ENCODE results near the gene AOX1. TPM values are rescaled to one million over a fixed set of nuclear protein-coding genes. Genes with fewer than 3 reads are reported as not detected.

Gene AOX1
- total RNA-seq, 2 donors from 2014 or later = 24.8 to 47.9 TPM

DNA sequence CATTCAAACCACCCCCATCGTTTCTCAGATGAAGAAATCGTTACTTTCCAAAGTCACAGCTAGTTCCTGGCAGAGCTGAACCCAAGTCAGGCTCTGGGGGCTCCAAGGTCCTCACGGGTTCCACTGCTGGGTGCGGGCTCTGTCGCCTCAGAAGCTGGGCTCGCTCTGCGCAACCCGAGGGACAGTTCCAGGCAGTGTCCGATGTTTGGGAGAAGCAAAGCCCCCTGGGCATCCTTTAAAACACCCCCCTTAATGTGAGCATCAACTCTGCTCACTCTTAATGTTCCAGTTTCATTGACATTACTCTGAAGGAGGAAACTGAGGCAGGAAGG, 796 bp downstream of the AOX1 start:
- Histone ChIP-seq H3K4me3 (peak overlapping the region; percentile 43 to 47), H3K9me3 (no peaks in the 10 kb centered on the region), H3K36me3 (no peaks in the 10 kb centered on the region), H3K4me1 (replicated peaks) (no peaks in the 10 kb centered on the region), H3K27ac (peak overlapping the region; percentile 74 to 75), H3K27me3 (replicated peaks; ENCODE audit: insufficient read depth) (no peaks in the 10 kb centered on the region)
- intact Hi-C loops (cut with DNase I) = no loop called here
- TF ChIP-seq POLR2A (IDR thresholded peaks at IDR 0.05) (no peak), POLR2AphosphoS5 (IDR thresholded peaks at IDR 0.05) (no peak)
- TF ChIP-seq, protein P1, sequence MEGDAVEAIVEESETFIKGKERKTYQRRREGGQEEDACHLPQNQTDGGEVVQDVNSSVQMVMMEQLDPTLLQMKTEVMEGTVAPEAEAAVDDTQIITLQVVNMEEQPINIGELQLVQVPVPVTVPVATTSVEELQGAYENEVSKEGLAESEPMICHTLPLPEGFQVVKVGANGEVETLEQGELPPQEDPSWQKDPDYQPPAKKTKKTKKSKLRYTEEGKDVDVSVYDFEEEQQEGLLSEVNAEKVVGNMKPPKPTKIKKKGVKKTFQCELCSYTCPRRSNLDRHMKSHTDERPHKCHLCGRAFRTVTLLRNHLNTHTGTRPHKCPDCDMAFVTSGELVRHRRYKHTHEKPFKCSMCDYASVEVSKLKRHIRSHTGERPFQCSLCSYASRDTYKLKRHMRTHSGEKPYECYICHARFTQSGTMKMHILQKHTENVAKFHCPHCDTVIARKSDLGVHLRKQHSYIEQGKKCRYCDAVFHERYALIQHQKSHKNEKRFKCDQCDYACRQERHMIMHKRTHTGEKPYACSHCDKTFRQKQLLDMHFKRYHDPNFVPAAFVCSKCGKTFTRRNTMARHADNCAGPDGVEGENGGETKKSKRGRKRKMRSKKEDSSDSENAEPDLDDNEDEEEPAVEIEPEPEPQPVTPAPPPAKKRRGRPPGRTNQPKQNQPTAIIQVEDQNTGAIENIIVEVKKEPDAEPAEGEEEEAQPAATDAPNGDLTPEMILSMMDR (IDR thresholded peaks at IDR 0.05) = no peak
- 52% methylated on average over 9 of the region's 9 CpGs for WGBS
- DNase-seq (ENCODE audit: low spot score) = no peak

DNA sequence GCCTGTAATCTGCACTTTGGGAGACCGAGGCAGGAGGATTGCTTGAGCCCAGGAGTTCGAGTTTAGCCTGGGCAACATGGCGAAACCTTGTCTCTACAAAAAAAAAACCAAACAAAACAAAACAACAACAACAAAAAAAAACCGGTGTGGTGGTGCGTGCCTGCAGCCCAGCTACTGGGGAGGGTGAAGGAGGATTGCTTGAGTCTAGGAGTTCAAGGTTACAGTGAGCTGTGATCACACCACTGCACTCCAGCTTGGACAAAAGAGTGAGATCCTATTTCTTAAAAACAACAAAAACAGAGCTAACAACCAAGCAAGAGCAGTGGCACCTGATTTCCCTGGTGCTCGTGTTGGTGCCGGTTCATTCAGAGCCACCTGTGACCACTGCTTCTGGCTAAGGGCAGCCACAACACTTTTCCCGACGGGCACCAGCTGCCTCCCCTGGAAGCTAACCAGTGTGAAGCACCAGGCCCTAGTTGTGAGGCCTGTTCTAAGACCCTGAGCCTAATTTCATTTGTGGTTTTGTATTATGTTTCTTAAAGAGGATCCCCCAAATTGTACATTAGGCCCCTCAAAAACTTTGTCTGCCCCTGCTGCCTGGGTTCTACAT, 1.3 kb downstream of the AOX1 start:
- H3K4me3 ChIP-seq = no peak overlapping the region

DNA sequence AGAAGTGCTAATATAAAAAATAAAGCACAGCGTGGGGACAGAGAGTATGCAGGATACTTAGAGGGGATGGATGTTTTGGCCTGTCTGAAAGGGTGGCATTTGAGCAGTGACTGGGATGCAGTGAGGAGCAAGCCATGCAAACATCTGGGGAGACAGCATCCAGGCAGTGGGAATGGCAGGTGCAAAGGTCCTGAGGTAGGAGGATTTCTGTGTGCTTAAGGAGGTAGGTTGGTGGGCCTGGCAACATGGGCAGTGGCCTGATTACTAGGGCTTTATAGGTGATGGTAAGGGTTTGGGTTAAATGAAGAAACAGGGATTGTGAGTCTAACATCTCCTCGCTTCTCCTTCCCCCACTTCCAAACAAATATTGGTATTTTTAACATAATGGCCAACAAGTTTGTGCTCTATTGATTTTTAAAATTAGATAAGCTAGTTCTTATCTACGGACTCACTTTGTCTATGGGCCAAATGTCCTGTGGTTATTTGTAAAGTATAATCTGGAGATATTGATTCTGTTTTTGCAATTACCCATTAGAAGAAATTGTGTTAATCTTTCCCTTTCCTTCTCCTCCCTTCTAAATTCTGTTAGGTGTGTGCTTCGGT, 2.4 kb downstream of the AOX1 start:
- Histone ChIP-seq H3K4me3 (no peak overlapping the region), H3K36me3 (no peaks in the 10 kb centered on the region), H3K9me3 (no peaks in the 10 kb centered on the region), H3K4me1 (replicated peaks) (no peaks in the 10 kb centered on the region), H3K27me3 (replicated peaks; ENCODE audit: insufficient read depth) (no peaks in the 10 kb centered on the region), H3K27ac (no peak overlapping the region)
- TF ChIP-seq POLR2AphosphoS5 (IDR thresholded peaks at IDR 0.05) (no peak), POLR2A (IDR thresholded peaks at IDR 0.05) (no peak)
- TF ChIP-seq, protein P1 (IDR thresholded peaks at IDR 0.05) = no peak
- DNase-seq (ENCODE audit: low spot score) = no peak
- intact Hi-C loops (cut with DNase I) = no loop called here
- 83% methylated on average over 4 of the region's 4 CpGs for WGBS

More for the DNA sequence above, 1.3 kb downstream of the AOX1 start:
- WGBS = 92% methylated on average over 9 of the region's 9 CpGs
- intact Hi-C loops (cut with DNase I) = no loop called here
- H3K36me3 ChIP-seq = no peaks in the 10 kb centered on the region
- no peaks in the 10 kb centered on the region for H3K27me3 ChIP-seq (replicated peaks; ENCODE audit: insufficient read depth)
- no peak for TF ChIP-seq POLR2A (IDR thresholded peaks at IDR 0.05)
- TF ChIP-seq, protein P1 (IDR thresholded peaks at IDR 0.05) = no peak
- no peak for TF ChIP-seq POLR2AphosphoS5 (IDR thresholded peaks at IDR 0.05)
- H3K9me3 ChIP-seq = no peaks in the 10 kb centered on the region
- DNase-seq (ENCODE audit: low spot score) = no peak
- H3K4me1 ChIP-seq (replicated peaks) = no peaks in the 10 kb centered on the region
- peak overlapping the region; percentile 74 to 75 for H3K27ac ChIP-seq

DNA sequence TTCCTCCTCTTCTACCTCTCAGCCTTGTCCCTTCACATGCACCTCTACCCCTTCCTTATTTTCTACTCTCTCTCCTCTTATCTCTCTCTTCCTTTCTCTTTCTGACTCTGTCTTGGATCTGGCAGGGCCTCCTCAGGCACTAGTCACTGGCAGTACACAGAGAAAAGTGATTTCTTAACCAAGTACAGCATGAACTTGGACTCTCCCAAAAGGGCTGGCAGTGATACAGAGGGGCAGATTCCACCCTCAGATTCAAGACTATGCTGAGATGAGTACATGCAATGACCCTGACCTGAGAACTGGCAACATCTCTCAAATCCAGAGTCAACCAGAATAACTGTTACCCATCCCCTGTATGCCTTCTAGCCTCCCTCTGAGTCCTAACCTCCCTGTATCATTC, 4.3 kb downstream of the AOX1 start:
- H3K27me3 ChIP-seq (replicated peaks; ENCODE audit: insufficient read depth) = no peaks in the 10 kb centered on the region
- no peaks in the 10 kb centered on the region for H3K36me3 ChIP-seq
- H3K4me1 ChIP-seq (replicated peaks) = no peaks in the 10 kb centered on the region
- DNase-seq (ENCODE audit: low spot score) = no peak
- H3K27ac ChIP-seq = peak overlapping the region; percentile 15 to 26
- H3K4me3 ChIP-seq = no peak overlapping the region
- intact Hi-C loops (cut with DNase I) = no loop called here
- H3K9me3 ChIP-seq = no peaks in the 10 kb centered on the region
- TF ChIP-seq POLR2AphosphoS5 (IDR thresholded peaks at IDR 0.05) (no peak), POLR2A (IDR thresholded peaks at IDR 0.05) (no peak)
- TF ChIP-seq, protein P1 (IDR thresholded peaks at IDR 0.05) = no peak

DNA sequence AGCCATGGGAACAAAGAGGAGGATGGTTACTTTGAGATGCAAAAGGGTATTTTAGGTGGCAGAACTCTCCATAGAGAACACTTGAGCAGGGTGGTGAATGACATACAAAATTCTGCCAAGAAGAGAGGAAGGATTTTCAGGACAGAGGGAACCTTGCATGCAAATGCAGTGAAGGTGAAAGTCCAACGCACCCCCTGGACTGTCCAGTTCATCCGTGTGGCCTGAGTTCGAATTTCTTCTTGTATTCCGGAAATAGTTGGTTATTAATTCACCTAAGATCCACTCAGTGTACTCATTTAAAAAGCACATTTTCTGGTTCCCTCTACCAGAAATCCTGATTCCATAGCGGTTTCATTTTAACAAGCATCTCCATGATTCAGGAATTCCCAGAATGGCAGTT, 5.5 kb downstream of the AOX1 start:
- no peaks in the 10 kb centered on the region for H3K27me3 ChIP-seq (replicated peaks; ENCODE audit: insufficient read depth)
- TF ChIP-seq POLR2A (IDR thresholded peaks at IDR 0.05) (no peak), POLR2AphosphoS5 (IDR thresholded peaks at IDR 0.05) (no peak)
- TF ChIP-seq, protein P1 (IDR thresholded peaks at IDR 0.05) = no peak
- H3K4me1 ChIP-seq (replicated peaks) = no peaks in the 10 kb centered on the region
- no peaks in the 10 kb centered on the region for H3K9me3 ChIP-seq
- no peak overlapping the region for H3K4me3 ChIP-seq
- no peak for DNase-seq (ENCODE audit: low spot score)
- WGBS = 80% methylated on average over 5 of the region's 5 CpGs
- H3K27ac ChIP-seq = no peak overlapping the region
- intact Hi-C loops (cut with DNase I) = no loop called here
- H3K36me3 ChIP-seq = no peaks in the 10 kb centered on the region

Data from prostate gland (tissue), 2 donors.